DND-41 (cell line): ENCODE results near the gene TIMM17B.

ENCODE experiments used
- EZH2 ChIP-seq: IDR thresholded peaks from 3 replicates; pipeline ENCODE4 v1.6.1; 2012; ENCODE audit warnings: borderline replicate concordance, low read depth, mild to moderate bottlenecking, moderate library complexity, low read length, inconsistent platforms; ENCODE audit not compliant: severe bottlenecking
- TF ChIP-seq, protein P1 (sequence below): IDR thresholded peaks from 2 replicates; pipeline ENCODE4 v1.5.1; 2012; ENCODE audit warnings: borderline replicate concordance, low read length, moderate library complexity, mild to moderate bottlenecking; ENCODE audit not compliant: poor library complexity, severe bottlenecking; ENCODE audit errors: extremely low read depth

DNA sequence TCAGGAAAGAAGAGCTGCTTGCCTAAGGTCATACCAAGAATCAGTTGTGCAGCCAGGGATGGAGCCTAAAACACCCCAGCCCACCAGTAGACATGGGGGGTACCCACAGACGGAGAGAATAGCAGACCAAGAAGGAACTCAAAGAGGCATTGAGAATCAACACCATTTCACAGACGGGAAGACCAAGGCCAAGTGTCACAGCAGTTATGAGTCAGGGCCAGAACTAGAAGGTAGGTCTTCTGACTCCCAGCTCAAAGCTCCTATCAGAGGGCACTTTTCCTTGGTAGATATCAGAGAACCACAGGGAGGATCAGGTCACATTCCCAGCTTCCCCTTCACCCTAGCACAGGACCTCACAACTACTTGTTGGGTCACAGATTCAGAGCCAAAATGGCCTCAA, 45.3 kb upstream of the TIMM17B start:
- TF ChIP-seq, protein P1, sequence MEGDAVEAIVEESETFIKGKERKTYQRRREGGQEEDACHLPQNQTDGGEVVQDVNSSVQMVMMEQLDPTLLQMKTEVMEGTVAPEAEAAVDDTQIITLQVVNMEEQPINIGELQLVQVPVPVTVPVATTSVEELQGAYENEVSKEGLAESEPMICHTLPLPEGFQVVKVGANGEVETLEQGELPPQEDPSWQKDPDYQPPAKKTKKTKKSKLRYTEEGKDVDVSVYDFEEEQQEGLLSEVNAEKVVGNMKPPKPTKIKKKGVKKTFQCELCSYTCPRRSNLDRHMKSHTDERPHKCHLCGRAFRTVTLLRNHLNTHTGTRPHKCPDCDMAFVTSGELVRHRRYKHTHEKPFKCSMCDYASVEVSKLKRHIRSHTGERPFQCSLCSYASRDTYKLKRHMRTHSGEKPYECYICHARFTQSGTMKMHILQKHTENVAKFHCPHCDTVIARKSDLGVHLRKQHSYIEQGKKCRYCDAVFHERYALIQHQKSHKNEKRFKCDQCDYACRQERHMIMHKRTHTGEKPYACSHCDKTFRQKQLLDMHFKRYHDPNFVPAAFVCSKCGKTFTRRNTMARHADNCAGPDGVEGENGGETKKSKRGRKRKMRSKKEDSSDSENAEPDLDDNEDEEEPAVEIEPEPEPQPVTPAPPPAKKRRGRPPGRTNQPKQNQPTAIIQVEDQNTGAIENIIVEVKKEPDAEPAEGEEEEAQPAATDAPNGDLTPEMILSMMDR = no peak
- TF ChIP-seq EZH2 = no peak
